PFSK-1 (cell line): ENCODE results near the gene FCRL6.

Experiments
- POLR2AphosphoS5 ChIP-seq: IDR thresholded peaks from 2 replicates; pipeline ENCODE4 v1.6.1; 2012; ENCODE audit warnings: low read depth, mild to moderate bottlenecking, control low read depth, low read length, moderate library complexity
- REST ChIP-seq, 2 experiments: IDR thresholded peaks; 2 replicates each; pipeline versions ENCODE4 v1.6.1 to v1.8.0; 2011 to 2012; ENCODE audit warnings: low read depth in 2 of 2, low read length in 2 of 2, control low read depth in 1 of 2, inconsistent platforms in 1 of 2, mild to moderate bottlenecking in 1 of 2, moderate library complexity in 1 of 2; ENCODE audit not compliant: insufficient read depth in 1 of 2
- SIN3A ChIP-seq: IDR thresholded peaks from 2 replicates; pipeline ENCODE4 v1.6.1; 2012; ENCODE audit warnings: mild to moderate bottlenecking, low read length, moderate library complexity, borderline replicate concordance; ENCODE audit not compliant: insufficient read depth

DNA sequence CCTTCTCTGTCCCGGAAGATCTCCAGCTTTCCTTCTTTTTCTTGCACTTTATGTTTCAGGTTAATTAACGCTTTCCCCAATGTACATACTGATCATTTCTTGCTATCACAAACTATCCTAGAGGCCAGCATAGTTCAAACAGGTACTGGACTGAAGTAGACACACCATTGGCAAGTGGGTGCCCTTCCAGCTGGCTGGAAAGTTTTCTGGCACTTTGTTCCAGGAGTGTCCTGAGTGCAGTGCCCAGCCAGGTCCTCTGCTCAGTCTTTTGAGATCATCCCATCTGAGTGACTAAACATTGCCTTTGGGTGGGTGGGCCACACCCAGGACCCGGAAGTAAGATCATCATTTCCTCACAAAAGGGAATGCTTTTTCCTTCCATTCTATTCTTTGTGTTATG lies 36.4 kb upstream of the FCRL6 start:
- TF ChIP-seq POLR2AphosphoS5 (no peak), REST (IDR thresholded peaks at IDR 0.05; ENCODE audit: insufficient read depth in 1 of 2, low read depth in 2 of 2, low read length in 2 of 2) (no peak), SIN3A (no peak)
